ENCODE data around the gene CACNA1H. TPM values are rescaled to one million over a fixed set of nuclear protein-coding genes. Genes with fewer than 3 reads are reported as not detected.

Gene CACNA1H
- 7.4 TPM for polyA plus RNA-seq (2013, experiment 1 of 2; ENCODE audit: insufficient read length)
- polyA plus RNA-seq (2013, experiment 2 of 2; ENCODE audit: insufficient read length) = 7.8 TPM

GRCh38 chr16:1152651-1153259, at the start of gene CACNA1H:
CACNA1H (plus strand) TSS chr16:1153106; CDS start chr16:1153738, 632 bp downstream.
- DNase-seq = peak; percentile 14

- DNase-seq = no peak
Observed at GRCh38 chr16:1103636-1103980, 49.3 kb upstream of the CACNA1H start.

GRCh38 chr16:1105888-1106620, 46.9 kb upstream of the CACNA1H start:
- DNase-seq = peak; percentile 24

GRCh38 chr16:1106659-1107058, 46.2 kb upstream of the CACNA1H start:
- no peak for DNase-seq

GRCh38 chr16:1107141-1107540, 45.8 kb upstream of the CACNA1H start:
- no peak for DNase-seq

- DNase-seq = no peak
Observed at GRCh38 chr16:1107731-1108130, 45.2 kb upstream of the CACNA1H start.

GRCh38 chr16:1108299-1109252, 44.3 kb upstream of the CACNA1H start:
- DNase-seq = no peak

GRCh38 chr16:1109648-1110047, 43.3 kb upstream of the CACNA1H start:
- DNase-seq = no peak

GRCh38 chr16:1112506-1113184, 40.3 kb upstream of the CACNA1H start:
- no peak for DNase-seq

GRCh38 chr16:1113489-1113888, 39.4 kb upstream of the CACNA1H start:
- no peak for DNase-seq

- DNase-seq = no peak
Observed at GRCh38 chr16:1113889-1114526, 38.9 kb upstream of the CACNA1H start.

- DNase-seq = no peak
Observed at GRCh38 chr16:1116693-1117077, 36.2 kb upstream of the CACNA1H start.

- DNase-seq = no peak
Observed at GRCh38 chr16:1117176-1117900, 35.6 kb upstream of the CACNA1H start.

GRCh38 chr16:1117926-1118325, 35.0 kb upstream of the CACNA1H start:
- no peak for DNase-seq

- no peak for DNase-seq
Observed at GRCh38 chr16:1119129-1119528, 33.8 kb upstream of the CACNA1H start.

GRCh38 chr16:1119766-1120576, 32.9 kb upstream of the CACNA1H start:
- DNase-seq = no peak

GRCh38 chr16:1120577-1120941, 32.3 kb upstream of the CACNA1H start:
- DNase-seq = no peak

GRCh38 chr16:1121009-1121408, 31.9 kb upstream of the CACNA1H start:
- no peak for DNase-seq

GRCh38 chr16:1121601-1122397, 31.1 kb upstream of the CACNA1H start:
- no peak for DNase-seq

- DNase-seq = no peak
Observed at GRCh38 chr16:1122398-1122765, 30.5 kb upstream of the CACNA1H start.

Measured in fibroblast of skin of abdomen (primary cell).